H1 (cell line): ENCODE measurements around the gene CSDE1. TPM values are rescaled to one million over a fixed set of nuclear protein-coding genes. Genes with fewer than 3 reads are reported as not detected.

Source experiments
- CTBP2 ChIP-seq: IDR thresholded peaks from 2 replicates; pipeline ENCODE4 v1.7.0; 2011; ENCODE audit warnings: borderline replicate concordance, mild to moderate bottlenecking, moderate library complexity, mixed read lengths, low read length; ENCODE audit not compliant: insufficient read depth, insufficient read length
- HDAC2 ChIP-seq, 2 experiments: fragments of 300-600 bp in 1 of 2; sonication (generic) in 1 of 2; IDR thresholded peaks; 2 replicates each; pipeline ENCODE4 v1.6.1; 2011 to 2012; ENCODE audit warnings: low read depth in 2 of 2, low read length in 2 of 2, mild to moderate bottlenecking in 2 of 2, moderate library complexity in 2 of 2, borderline replicate concordance in 1 of 2, inconsistent platforms in 1 of 2
- KDM1A ChIP-seq: fragments of 200-600, 300-600 bp; sonication (generic); IDR thresholded peaks from 2 replicates; pipeline ENCODE4 v1.7.1; 2016; ENCODE audit warnings: mild to moderate bottlenecking, low read length, borderline replicate concordance
- KDM4A ChIP-seq: IDR thresholded peaks from one replicate; pipeline ENCODE4 v1.7.1; 2012; ENCODE audit warnings: low read depth, mild to moderate bottlenecking, moderate library complexity, low read length, inconsistent platforms; ENCODE audit not compliant: severe bottlenecking
- POLR2AphosphoS5 ChIP-seq: IDR thresholded peaks from 2 replicates; pipeline ENCODE4 v1.6.1; 2011; ENCODE audit warnings: low read depth, low read length
- SIRT6 ChIP-seq: IDR thresholded peaks from one replicate; pipeline ENCODE4 v1.7.1; 2012; ENCODE audit warnings: low read length, inconsistent platforms
- SRF ChIP-seq: IDR thresholded peaks from 2 replicates; pipeline ENCODE4 v1.6.1; 2011; ENCODE audit warnings: mild to moderate bottlenecking, low read depth, low read length, moderate library complexity
- YY1 ChIP-seq: IDR thresholded peaks from 2 replicates; pipeline ENCODE4 v1.6.1; 2011; ENCODE audit warnings: low read depth, mild to moderate bottlenecking, low read length
- polyA plus RNA-seq, 7 experiments: library from polyadenylated mRNA; depleted of rRNA in 3 of 7; stranded (reverse) in 5 of 7; unstranded in 2 of 7; fragments of >200 nt in 5 of 7; fragments of 200-250 nt in 2 of 7; gene quantifications; 1 replicate in 5 of 7; 2 replicates in 1 of 7; 4 replicates in 1 of 7; pipeline versions ENCODE4 v1.2.1 to v1.2.3, GENCODE V29; 2011 to 2013; ENCODE audit warnings: missing spikeins in 2 of 7, mixed read lengths in 2 of 7
- total RNA-seq: library from RNA; stranded (reverse); fragmentation: NEBNext Ultra II Directional; extraction: Animal tissue kit (Norgen Biotek cat#: 25700); gene quantifications from 2 replicates; pipeline ENCODE4 v1.2.1, GENCODE V29; 2021

The CSDE1 gene
- total and polyA plus RNA-seq, 2 of the 8 experiments (the other 6 are each of a cell fraction or from before 2014, with no cell fraction given), result 149 to 635 TPM

DNA sequence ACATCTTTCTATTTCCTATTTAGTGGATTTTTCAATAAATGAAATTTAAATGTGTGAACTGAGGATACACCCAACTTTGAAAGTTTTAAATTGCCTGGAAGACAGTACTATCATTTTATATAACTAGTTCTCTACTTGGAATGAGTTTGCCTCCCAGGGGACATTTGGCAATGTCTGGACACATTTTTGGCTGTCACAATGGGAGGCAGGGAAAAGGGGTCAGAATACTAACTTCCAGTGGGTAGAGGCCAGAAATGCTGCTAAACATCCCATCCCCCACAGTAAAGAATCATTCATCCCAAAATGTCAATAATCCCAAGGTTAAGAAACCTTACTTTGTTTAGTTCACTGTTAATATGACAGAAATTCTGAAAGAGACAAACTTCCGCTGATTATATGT lies 28.0 kb downstream of the CSDE1 start (continued):
- TF ChIP-seq KDM4A (no peak), HDAC2 (IDR thresholded peaks at IDR 0.05; ENCODE audit: borderline replicate concordance in 1 of 2, low read depth in 2 of 2, low read length in 2 of 2) (no peak), SRF (no peak), POLR2AphosphoS5 (no peak), SIRT6 (no peak), KDM1A (no peak), CTBP2 (no peak), YY1 (no peak)
- TF ChIP-seq, all 59 proteins: peak for 0
